Measurements from ENCODE around the gene GSTA1.
"Not testable (repeated sequence)": the region's sequence is repeated elsewhere in the genome, so short reads cannot be mapped to it uniquely, and the experiment has no call there.

GRCh38 chr6:52776711-52777351 lies 26.8 kb downstream of the GSTA1 start:
- TF ChIP-seq POLR2A, CTCF (IDR thresholded peaks at IDR 0.05): not testable (repeated sequence)
